Vagina (tissue), 2 donors: ENCODE measurements around the gene DUS2. TPM values are rescaled to one million over a fixed set of nuclear protein-coding genes. Genes with fewer than 3 reads are reported as not detected.

Experiments used
- DNase-seq, 2 donors: peaks; one replicate each; pipeline ENCODE4 v3.0.0-alpha.2; 2017; ENCODE audit errors: extremely low spot score in 2 of 2
- H3K27ac ChIP-seq: fragments of 200-600 bp; sonication (generic); one replicate; pipeline ENCODE4 v1.5.1; 2019
- H3K27me3 ChIP-seq: fragments of 200-600 bp; sonication (generic); one replicate; pipeline ENCODE4 v1.5.1; 2019
- H3K36me3 ChIP-seq, 2 donors: fragments of 200-600 bp; sonication (generic); one replicate each; pipeline ENCODE4 v1.5.1; 2017 to 2019
- H3K4me1 ChIP-seq: fragments of 200-600 bp; sonication (generic); one replicate; pipeline ENCODE4 v1.5.1; 2019
- H3K4me3 ChIP-seq, 2 donors: fragments of 200-600 bp; sonication (generic); 1 replicate in 1 of 2; 2 replicates in 1 of 2; pipeline ENCODE4 v1.5.1; 2016 to 2019
- H3K9me3 ChIP-seq: fragments of 200-600 bp; sonication (generic); one replicate; pipeline ENCODE4 v1.5.1; 2019
- POLR2A ChIP-seq, 2 donors: fragments of 450-650 bp; IDR thresholded peaks; one replicate each; pipeline ENCODE4 v1.6.1; 2017; ENCODE audit warnings: antibody characterized with exemption in 2 of 2, mild to moderate bottlenecking in 2 of 2, moderate library complexity in 2 of 2
- POLR2AphosphoS5 ChIP-seq, 2 donors: sonication (generic); formaldehyde crosslinking; IDR thresholded peaks; one replicate each; pipeline ENCODE4 v1.9.0; 2017; ENCODE audit warnings: antibody characterized with exemption in 2 of 2, mild to moderate bottlenecking in 2 of 2, low read depth in 1 of 2; ENCODE audit not compliant: insufficient read depth in 1 of 2
- intact Hi-C: fragments of 100-400 bp; cut with DNase I; formaldehyde crosslinking; loops from one replicate; pipeline ENCODE4 v1.15.1; 2023
- total RNA-seq: library from RNA; depleted of rRNA; stranded (reverse); fragments of >200 nt; gene quantifications from one replicate; pipeline ENCODE4 v1.2.3, GENCODE V29; 2016
- TF ChIP-seq, protein P1 (sequence below), 3 experiments: fragments of 450-650 bp in 2 of 3; fragments of 200-600 bp in 1 of 3; sonication (generic) in 1 of 3; IDR thresholded peaks; one replicate each; pipeline ENCODE4 v1.5.1; 2017 to 2019; ENCODE audit warnings: antibody characterized with exemption in 3 of 3, mild to moderate bottlenecking in 2 of 3, moderate library complexity in 2 of 3

The DUS2 gene
- total RNA-seq, 1 donor from 2014 or later, result 11.5 TPM

DNA sequence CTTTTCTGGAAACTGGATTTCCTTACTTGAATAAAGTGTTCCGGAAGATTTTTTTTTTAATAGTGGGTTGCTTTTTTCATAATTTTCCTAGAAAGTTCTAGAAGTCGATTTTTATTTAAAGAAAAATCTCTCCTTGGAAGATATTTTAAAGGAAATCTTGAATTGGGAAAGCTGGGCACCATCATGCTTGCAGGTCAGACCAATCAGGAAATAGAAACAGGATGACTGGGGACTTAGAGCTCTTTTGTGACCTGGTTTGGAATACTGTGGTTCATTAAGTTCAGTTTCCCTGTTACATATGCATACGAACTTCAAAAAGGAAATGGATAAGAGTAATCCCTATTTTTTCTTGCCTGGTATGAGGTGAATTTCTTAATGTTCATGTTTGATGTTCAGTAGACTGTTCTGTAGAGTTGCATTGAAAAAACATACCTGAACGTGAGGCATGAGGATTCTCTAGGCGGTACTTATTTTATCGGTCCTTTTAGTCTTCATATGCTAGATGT, 63.3 kb downstream of the DUS2 start:
- Histone ChIP-seq H3K27ac (peak overlapping the region; percentile 99), H3K36me3 (no peaks in the 10 kb centered on the region), H3K9me3 (no peaks in the 10 kb centered on the region), H3K4me3 (peak overlapping the region; percentile 94 to 98), H3K4me1 (peaks cover 65% of the 10 kb centered on the region), H3K27me3 (no peaks in the 10 kb centered on the region)
- TF ChIP-seq POLR2A (IDR thresholded peaks at IDR 0.05) (no peak), POLR2AphosphoS5 (IDR thresholded peaks at IDR 0.05; ENCODE audit: insufficient read depth in 1 of 2, low read depth in 1 of 2) (no peak)
- TF ChIP-seq, protein P1, sequence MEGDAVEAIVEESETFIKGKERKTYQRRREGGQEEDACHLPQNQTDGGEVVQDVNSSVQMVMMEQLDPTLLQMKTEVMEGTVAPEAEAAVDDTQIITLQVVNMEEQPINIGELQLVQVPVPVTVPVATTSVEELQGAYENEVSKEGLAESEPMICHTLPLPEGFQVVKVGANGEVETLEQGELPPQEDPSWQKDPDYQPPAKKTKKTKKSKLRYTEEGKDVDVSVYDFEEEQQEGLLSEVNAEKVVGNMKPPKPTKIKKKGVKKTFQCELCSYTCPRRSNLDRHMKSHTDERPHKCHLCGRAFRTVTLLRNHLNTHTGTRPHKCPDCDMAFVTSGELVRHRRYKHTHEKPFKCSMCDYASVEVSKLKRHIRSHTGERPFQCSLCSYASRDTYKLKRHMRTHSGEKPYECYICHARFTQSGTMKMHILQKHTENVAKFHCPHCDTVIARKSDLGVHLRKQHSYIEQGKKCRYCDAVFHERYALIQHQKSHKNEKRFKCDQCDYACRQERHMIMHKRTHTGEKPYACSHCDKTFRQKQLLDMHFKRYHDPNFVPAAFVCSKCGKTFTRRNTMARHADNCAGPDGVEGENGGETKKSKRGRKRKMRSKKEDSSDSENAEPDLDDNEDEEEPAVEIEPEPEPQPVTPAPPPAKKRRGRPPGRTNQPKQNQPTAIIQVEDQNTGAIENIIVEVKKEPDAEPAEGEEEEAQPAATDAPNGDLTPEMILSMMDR (IDR thresholded peaks at IDR 0.05), result no peak
- no peak for DNase-seq
- intact Hi-C loops, result no loop called here

DNA sequence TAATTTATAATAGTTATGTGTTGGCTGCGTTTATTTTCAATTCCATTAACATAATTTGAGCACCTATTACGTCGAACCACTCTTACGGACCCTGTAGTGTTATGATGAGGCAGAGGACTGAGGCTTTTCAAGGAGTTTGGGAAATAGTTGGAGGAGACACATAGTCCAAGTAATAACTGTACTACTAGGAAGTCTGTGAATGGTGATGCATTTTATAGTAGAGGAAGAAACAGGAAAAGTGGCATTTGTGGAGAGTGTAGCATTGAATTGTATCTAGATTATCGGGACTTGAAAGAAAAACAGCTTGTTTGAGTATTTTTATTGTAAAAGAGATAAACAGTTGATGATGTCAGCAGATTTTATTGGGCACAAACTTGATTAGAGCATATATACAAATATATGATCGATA, 63.8 kb downstream of the DUS2 start:
- Histone ChIP-seq H3K27ac (peak overlapping the region; percentile 99), H3K4me3 (peak overlapping the region; percentile 94 to 98), H3K36me3 (no peaks in the 10 kb centered on the region), H3K4me1 (peaks cover 64% of the 10 kb centered on the region), H3K9me3 (no peaks in the 10 kb centered on the region), H3K27me3 (no peaks in the 10 kb centered on the region)
- no peak for DNase-seq
- TF ChIP-seq POLR2AphosphoS5 (IDR thresholded peaks at IDR 0.05; ENCODE audit: insufficient read depth in 1 of 2, low read depth in 1 of 2) (no peak), POLR2A (IDR thresholded peaks at IDR 0.05) (no peak)
- TF ChIP-seq, protein P1 (IDR thresholded peaks at IDR 0.05), result no peak
- intact Hi-C loops, result no loop called here

DNA sequence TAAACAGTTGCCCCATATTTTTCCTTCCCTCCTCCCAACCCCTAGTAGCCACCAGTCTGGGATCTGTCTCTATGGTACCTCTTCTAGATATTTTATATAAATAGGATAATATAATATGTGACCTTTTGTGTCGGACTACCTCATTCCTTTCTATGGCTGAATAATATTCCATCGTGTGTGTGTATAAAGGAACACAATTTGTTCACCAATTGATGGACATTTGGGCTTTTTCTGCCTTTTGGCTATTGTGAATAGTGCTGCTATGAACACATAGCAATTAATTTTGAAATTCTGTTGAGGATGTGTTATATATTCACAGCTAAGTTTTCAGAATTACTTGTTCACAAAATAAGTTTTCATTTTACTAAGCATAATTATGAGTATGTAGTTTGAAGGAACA, 64.6 kb downstream of the DUS2 start:
- no peak for TF ChIP-seq POLR2A (IDR thresholded peaks at IDR 0.05)
- no peak for TF ChIP-seq POLR2AphosphoS5 (IDR thresholded peaks at IDR 0.05; ENCODE audit: insufficient read depth in 1 of 2, low read depth in 1 of 2)
- TF ChIP-seq, protein P1 (IDR thresholded peaks at IDR 0.05), result no peak
- no peak for DNase-seq

GRCh38 chr16:68088130-68088972, 65.3 kb downstream of the DUS2 start:
- H3K4me1 ChIP-seq, result peaks cover 74% of the 10 kb centered on the region
- H3K9me3 ChIP-seq, result no peaks in the 10 kb centered on the region
- no peaks in the 10 kb centered on the region for H3K27me3 ChIP-seq
- no peak overlapping the region for H3K27ac ChIP-seq
- no peak for TF ChIP-seq POLR2A (IDR thresholded peaks at IDR 0.05)
- TF ChIP-seq, protein P1 (IDR thresholded peaks at IDR 0.05), result no peak
- no peak for TF ChIP-seq POLR2AphosphoS5 (IDR thresholded peaks at IDR 0.05; ENCODE audit: insufficient read depth in 1 of 2, low read depth in 1 of 2)
- no peak for DNase-seq
- intact Hi-C loops, result no loop called here
- H3K4me3 ChIP-seq, result no peak overlapping the region
- H3K36me3 ChIP-seq, result no peaks in the 10 kb centered on the region

More for the DNA sequence above, 64.6 kb downstream of the DUS2 start:
- Histone ChIP-seq H3K27me3 (no peaks in the 10 kb centered on the region), H3K27ac (no peak overlapping the region), H3K4me1 (peaks cover 68% of the 10 kb centered on the region), H3K9me3 (no peaks in the 10 kb centered on the region), H3K4me3 (no peak overlapping the region), H3K36me3 (no peaks in the 10 kb centered on the region)
- intact Hi-C loops, result no loop called here

- intact Hi-C loops, result no loop called here
- H3K27ac ChIP-seq, result no peak overlapping the region
- no peak for DNase-seq
Measured at GRCh38 chr16:68089067-68089466, 66.0 kb downstream of the DUS2 start.

More at GRCh38 chr16:68089067-68089466, 66.0 kb downstream of the DUS2 start:
- Histone ChIP-seq H3K4me1 (peaks cover 76% of the 10 kb centered on the region), H3K27me3 (no peaks in the 10 kb centered on the region), H3K4me3 (no peak overlapping the region), H3K9me3 (no peaks in the 10 kb centered on the region), H3K36me3 (no peaks in the 10 kb centered on the region)
- TF ChIP-seq POLR2A (IDR thresholded peaks at IDR 0.05), result no peak
- TF ChIP-seq, protein P1 (IDR thresholded peaks at IDR 0.05), result no peak
- no peak for TF ChIP-seq POLR2AphosphoS5 (IDR thresholded peaks at IDR 0.05; ENCODE audit: insufficient read depth in 1 of 2, low read depth in 1 of 2)
